GM12874 (cell line): ENCODE results near the gene SOCS4.

ENCODE experiments used
- CTCF ChIP-seq: IDR thresholded peaks from 2 replicates; pipeline ENCODE4 v1.5.1; 2011; ENCODE audit warnings: low read depth, mild to moderate bottlenecking, control low read depth, low read length, moderate library complexity; ENCODE audit not compliant: insufficient read depth

SOCS4 gene

GRCh38 chr14:55043528-55043927 lies 16.5 kb downstream of the SOCS4 start:
- no peak for TF ChIP-seq CTCF

- no peak for TF ChIP-seq CTCF
Measured at GRCh38 chr14:55045087-55045486, 18.1 kb downstream of the SOCS4 start.

- no peak for TF ChIP-seq CTCF
Measured at GRCh38 chr14:55047301-55048053, 20.4 kb downstream of the SOCS4 start.

GRCh38 chr14:55048900-55049436 lies 21.9 kb downstream of the SOCS4 start:
- no peak for TF ChIP-seq CTCF

GRCh38 chr14:55051165-55051422 lies 24.1 kb downstream of the SOCS4 start:
- no peak for TF ChIP-seq CTCF

- peak; percentile 100 for TF ChIP-seq CTCF
Measured at GRCh38 chr14:55051423-55052268, 24.6 kb downstream of the SOCS4 start, which contains the start of gene MAPK1IP1L. TSS of gene MAPK1IP1L (plus strand) at chr14:55051647. CDS start at chr14:55061684, 10,037 bp downstream.

GRCh38 chr14:55052269-55052930 lies 25.4 kb downstream of the SOCS4 start:
- no peak for TF ChIP-seq CTCF
